Neuron (in vitro differentiated cells): ENCODE data around the gene TMEM223.

Source experiments
- H2AFZ ChIP-seq: one replicate; pipeline ENCODE4 v1.6.1; 2013; ENCODE audit warnings: low read depth, mild to moderate bottlenecking, inconsistent platforms, low read length, moderate library complexity
- H3K27me3 ChIP-seq: one replicate; pipeline ENCODE4 v1.6.1; 2013; ENCODE audit warnings: low read length; ENCODE audit not compliant: insufficient read depth
- H3K36me3 ChIP-seq: one replicate; pipeline ENCODE4 v1.6.1; 2013; ENCODE audit warnings: low read length; ENCODE audit not compliant: insufficient read depth
- H3K4me1 ChIP-seq: one replicate; pipeline ENCODE4 v1.6.1; 2013; ENCODE audit warnings: low read length; ENCODE audit not compliant: insufficient read depth
- H3K4me3 ChIP-seq: 2 replicates; pipeline ENCODE4 v1.5.1; 2013; ENCODE audit warnings: mild to moderate bottlenecking, low read length, moderate library complexity
- H3K9me3 ChIP-seq: one replicate; pipeline ENCODE4 v1.6.1; 2013; ENCODE audit warnings: low read length

TMEM223 gene

GRCh38 chr11:62811659-62812058 is 19.9 kb upstream of the TMEM223 start:
- Histone ChIP-seq H3K4me3 (no peak overlapping the region), H3K27me3 (no peaks in the 10 kb centered on the region), H2AFZ (no peak overlapping the region), H3K9me3 (no peaks in the 10 kb centered on the region), H3K4me1 (peaks cover under 1% of the 10 kb centered on the region), H3K36me3 (peaks cover 18% of the 10 kb centered on the region)

- Histone ChIP-seq H3K27me3 (no peaks in the 10 kb centered on the region), H3K9me3 (no peaks in the 10 kb centered on the region), H3K4me1 (peaks cover 9% of the 10 kb centered on the region), H3K4me3 (no peak overlapping the region), H2AFZ (no peak overlapping the region), H3K36me3 (peaks cover 15% of the 10 kb centered on the region)
Measured at GRCh38 chr11:62810748-62811147, 18.9 kb upstream of the TMEM223 start.

- Histone ChIP-seq H2AFZ (no peak overlapping the region), H3K9me3 (no peaks in the 10 kb centered on the region), H3K27me3 (no peaks in the 10 kb centered on the region), H3K4me3 (peak overlapping the region; percentile 7), H3K4me1 (peaks cover 21% of the 10 kb centered on the region), H3K36me3 (peaks cover 21% of the 10 kb centered on the region)
Measured at GRCh38 chr11:62806611-62807121, 14.9 kb upstream of the TMEM223 start.

DNA sequence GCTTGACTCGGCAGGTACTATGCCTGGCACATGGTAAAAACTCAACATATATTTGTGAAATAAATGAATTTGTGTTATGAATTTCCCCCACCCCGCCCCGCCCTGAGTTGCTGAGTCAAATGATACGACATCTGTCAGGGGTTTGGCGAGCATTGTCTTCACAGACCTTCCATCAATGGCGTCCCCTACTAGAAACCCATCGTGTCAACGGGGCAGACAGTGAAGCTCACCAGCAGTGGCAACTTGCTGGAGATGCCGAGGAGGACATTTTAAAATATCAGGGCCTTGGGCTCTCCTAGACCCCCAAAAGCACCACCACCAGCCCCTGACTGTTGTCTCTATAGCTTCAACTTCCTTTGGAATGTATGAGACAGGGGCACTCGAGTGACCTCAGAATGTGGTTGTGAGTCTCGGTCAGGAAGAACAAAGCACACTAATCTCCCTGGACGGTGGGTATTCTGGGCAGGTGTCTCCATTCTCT is 14.2 kb upstream of the TMEM223 start:
- no peaks in the 10 kb centered on the region for H3K27me3 ChIP-seq
- peaks cover 21% of the 10 kb centered on the region for H3K4me1 ChIP-seq
- H3K9me3 ChIP-seq, result no peaks in the 10 kb centered on the region
- H3K4me3 ChIP-seq, result peak overlapping the region; percentile 92
- peaks cover 28% of the 10 kb centered on the region for H3K36me3 ChIP-seq
- no peak overlapping the region for H2AFZ ChIP-seq

- H3K4me3 ChIP-seq, result peak within 1 kb of the TSS; percentile 92
- H3K27me3 ChIP-seq, result no peaks in the 10 kb centered on the region
- peaks cover 32% of the 10 kb centered on the region for H3K36me3 ChIP-seq
- peaks cover 21% of the 10 kb centered on the region for H3K4me1 ChIP-seq
- no peak within 1 kb of the TSS for H2AFZ ChIP-seq
- H3K9me3 ChIP-seq, result no peaks in the 10 kb centered on the region
Measured at GRCh38 chr11:62805076-62805892, 13.5 kb upstream of the TMEM223 start, which contains the start of gene NXF1. NXF1 (minus strand) TSS chr11:62805440; CDS start chr11:62805356, 84 bp downstream.

- H3K9me3 ChIP-seq, result no peaks in the 10 kb centered on the region
- H3K36me3 ChIP-seq, result peaks cover 40% of the 10 kb centered on the region
- no peaks in the 10 kb centered on the region for H3K27me3 ChIP-seq
- peaks cover 21% of the 10 kb centered on the region for H3K4me1 ChIP-seq
- H3K4me3 ChIP-seq, result peak overlapping the region; percentile 92
- no peak overlapping the region for H2AFZ ChIP-seq
Measured at GRCh38 chr11:62804310-62805075, 12.7 kb upstream of the TMEM223 start.

DNA sequence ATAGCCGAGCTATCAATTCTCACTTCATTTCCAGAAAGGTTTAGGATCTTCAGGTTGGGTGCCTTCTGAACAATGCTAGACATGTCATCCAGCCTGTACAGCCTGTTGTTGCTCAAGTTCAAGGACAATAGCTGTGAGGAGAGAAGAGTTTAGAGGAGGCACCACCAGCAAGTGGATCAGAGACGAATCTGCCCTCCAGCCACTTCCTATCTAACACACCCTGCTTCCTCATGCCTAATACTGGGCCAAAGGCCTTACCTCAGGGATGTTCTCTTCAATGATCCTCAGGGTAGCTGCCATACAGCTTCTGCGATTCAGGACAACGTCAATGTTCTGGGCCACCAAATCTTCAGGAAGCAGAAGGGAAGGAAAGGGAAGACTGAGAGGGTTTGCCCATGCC is 9.3 kb upstream of the TMEM223 start:
- Histone ChIP-seq H3K36me3 (peaks cover 67% of the 10 kb centered on the region), H3K9me3 (no peaks in the 10 kb centered on the region), H2AFZ (no peak overlapping the region), H3K27me3 (no peaks in the 10 kb centered on the region), H3K4me1 (peaks cover 14% of the 10 kb centered on the region), H3K4me3 (no peak overlapping the region)

DNA sequence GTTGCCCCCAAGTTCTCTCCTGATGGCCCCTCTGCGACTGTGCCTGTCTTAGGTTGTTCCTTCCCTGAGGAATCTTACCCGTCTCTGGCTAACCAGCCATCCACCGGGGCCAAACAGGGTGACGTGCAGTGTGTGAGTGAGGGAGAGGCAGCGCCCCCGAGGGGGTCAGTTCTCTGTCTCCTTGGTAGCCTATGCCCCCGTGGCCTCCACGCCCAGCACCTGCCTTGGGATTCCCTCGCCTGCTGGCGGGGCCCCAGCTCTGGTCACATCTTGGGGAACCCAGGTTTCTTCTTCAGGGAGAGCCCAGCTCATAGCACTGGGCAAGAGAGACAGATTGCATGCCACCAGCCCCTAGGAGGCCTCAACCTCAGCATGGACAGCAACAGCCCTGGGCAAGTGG is 7.7 kb upstream of the TMEM223 start:
- H3K36me3 ChIP-seq, result peaks cover 83% of the 10 kb centered on the region
- H3K27me3 ChIP-seq, result no peaks in the 10 kb centered on the region
- peaks cover 10% of the 10 kb centered on the region for H3K4me1 ChIP-seq

GRCh38 chr11:62796281-62796680 is 4.5 kb upstream of the TMEM223 start:
- H3K4me1 ChIP-seq, result peaks cover 11% of the 10 kb centered on the region
- H2AFZ ChIP-seq, result no peak overlapping the region
- no peaks in the 10 kb centered on the region for H3K27me3 ChIP-seq
- H3K36me3 ChIP-seq, result peaks cover 83% of the 10 kb centered on the region
- H3K4me3 ChIP-seq, result no peak overlapping the region
- no peaks in the 10 kb centered on the region for H3K9me3 ChIP-seq

More for the DNA sequence above, 7.7 kb upstream of the TMEM223 start:
- H3K4me3 ChIP-seq, result no peak overlapping the region
- no peaks in the 10 kb centered on the region for H3K9me3 ChIP-seq
- no peak overlapping the region for H2AFZ ChIP-seq

GRCh38 chr11:62794201-62794775 is 2.5 kb upstream of the TMEM223 start:
- Histone ChIP-seq H3K9me3 (no peaks in the 10 kb centered on the region), H3K4me1 (peaks cover 21% of the 10 kb centered on the region), H2AFZ (no peak overlapping the region), H3K4me3 (no peak overlapping the region), H3K36me3 (peaks cover 81% of the 10 kb centered on the region), H3K27me3 (no peaks in the 10 kb centered on the region)

DNA sequence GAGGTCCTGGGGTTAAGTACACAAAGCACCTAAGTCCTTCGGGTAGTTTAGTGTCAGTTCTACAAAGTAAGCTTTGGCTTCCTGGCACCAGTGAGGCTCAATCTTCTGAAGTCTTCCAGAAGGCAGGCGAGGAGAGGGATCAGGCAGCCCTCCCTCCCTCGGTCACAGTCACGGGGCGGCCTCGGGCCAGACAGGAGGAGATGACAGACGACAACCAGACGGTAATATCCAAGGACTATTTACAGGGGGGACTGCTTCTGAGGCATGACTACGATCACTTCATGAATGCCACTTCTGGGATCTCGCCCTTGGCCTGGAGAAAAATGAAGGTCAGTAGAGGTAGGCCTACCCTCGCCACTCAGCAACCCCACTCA is 383 bp upstream of the TMEM223 start:
- no peaks in the 10 kb centered on the region for H3K9me3 ChIP-seq
- H3K36me3 ChIP-seq, result peaks cover 68% of the 10 kb centered on the region
- peaks cover 21% of the 10 kb centered on the region for H3K4me1 ChIP-seq
- H3K27me3 ChIP-seq, result no peaks in the 10 kb centered on the region
- no peak overlapping the region for H2AFZ ChIP-seq
- H3K4me3 ChIP-seq, result peak overlapping the region; percentile 67

DNA sequence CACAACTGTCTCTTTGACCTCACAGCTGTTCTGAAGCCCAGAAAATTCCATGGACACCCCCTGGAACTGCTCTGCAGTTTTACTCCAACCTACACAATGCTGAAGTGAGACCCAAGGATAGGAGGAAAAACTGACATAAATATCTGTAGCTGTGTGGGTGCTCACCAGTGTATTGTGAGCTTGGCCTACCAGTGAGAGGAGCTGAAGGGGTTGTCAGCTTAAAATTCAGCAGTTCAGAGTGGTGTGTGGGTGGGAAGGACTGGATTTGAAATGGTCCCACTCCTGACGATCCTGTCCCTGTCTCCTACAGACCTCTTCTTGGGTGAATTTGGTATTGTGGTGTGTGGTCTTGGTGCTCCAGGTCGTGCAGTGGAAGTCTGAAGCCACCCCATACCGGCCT is 2.2 kb downstream of the TMEM223 start:
- H3K9me3 ChIP-seq, result no peaks in the 10 kb centered on the region
- no peaks in the 10 kb centered on the region for H3K27me3 ChIP-seq
- H2AFZ ChIP-seq, result no peak overlapping the region
- peaks cover 25% of the 10 kb centered on the region for H3K4me1 ChIP-seq
- no peak overlapping the region for H3K4me3 ChIP-seq
- H3K36me3 ChIP-seq, result peaks cover 50% of the 10 kb centered on the region

DNA sequence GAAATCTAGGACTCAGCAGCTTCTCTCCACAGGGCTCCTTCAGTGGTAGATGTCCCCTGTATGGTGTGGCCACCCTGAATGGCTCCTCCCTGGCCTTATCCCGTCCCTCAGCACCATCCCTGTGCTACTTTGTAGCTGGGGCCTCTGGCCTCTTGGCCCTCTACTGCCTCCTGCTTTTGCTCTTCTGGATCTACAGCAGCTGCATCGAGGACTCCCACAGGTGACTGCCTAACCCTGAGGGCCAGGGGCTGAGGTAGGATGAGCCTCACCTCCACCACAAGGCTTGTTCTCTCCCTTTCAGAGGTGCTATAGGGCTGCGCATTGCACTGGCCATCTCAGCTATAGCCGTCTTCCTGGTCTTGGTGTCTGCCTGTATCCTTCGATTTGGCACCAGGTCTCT is 2.8 kb downstream of the TMEM223 start:
- H3K36me3 ChIP-seq, result peaks cover 44% of the 10 kb centered on the region

More for the DNA sequence above, 2.8 kb downstream of the TMEM223 start:
- H3K27me3 ChIP-seq, result no peaks in the 10 kb centered on the region
- H3K4me1 ChIP-seq, result peaks cover 25% of the 10 kb centered on the region
- no peaks in the 10 kb centered on the region for H3K9me3 ChIP-seq
- H2AFZ ChIP-seq, result no peak overlapping the region
- no peak overlapping the region for H3K4me3 ChIP-seq
